Spinal cord (tissue), 10 donors: Measurements from ENCODE around the gene CMYA5. TPM values are rescaled to one million over a fixed set of nuclear protein-coding genes. Genes with fewer than 3 reads are reported as not detected.
"Not testable (repeated sequence)": the region's sequence is repeated elsewhere in the genome, so short reads cannot be mapped to it uniquely, and the experiment has no call there.

Source experiments
- DNase-seq, 6 donors: peaks; one replicate each; pipeline versions ENCODE4 v3.0.0 to v3.0.0-alpha.2; 2013 to 2015; ENCODE audit warnings: low spot score in 6 of 6, low read depth in 4 of 6
- H3K27ac ChIP-seq: one replicate; pipeline ENCODE4 v1.5.1; 2013; ENCODE audit warnings: low read depth, low read length, control low read depth
- H3K27me3 ChIP-seq: one replicate; pipeline ENCODE4 v1.6.1; 2013; ENCODE audit warnings: low read length; ENCODE audit not compliant: control insufficient read depth, insufficient read depth
- H3K36me3 ChIP-seq: one replicate; pipeline ENCODE4 v1.6.1; 2013; ENCODE audit warnings: low read length; ENCODE audit not compliant: control insufficient read depth, insufficient read depth
- H3K4me1 ChIP-seq: one replicate; pipeline ENCODE4 v1.6.1; 2013; ENCODE audit warnings: low read length; ENCODE audit not compliant: control insufficient read depth, insufficient read depth
- H3K4me3 ChIP-seq: one replicate; pipeline ENCODE4 v1.5.1; 2013; ENCODE audit warnings: low read depth, low read length, control low read depth
- H3K9me3 ChIP-seq: one replicate; pipeline ENCODE4 v1.6.1; 2013; ENCODE audit warnings: low read length; ENCODE audit not compliant: control insufficient read depth, insufficient read depth
- WGBS: methylation state at CpG from one replicate; pipeline ENCODE4 v1.1.5; 2013; ENCODE audit warnings: missing lambda C conversion rate; ENCODE audit not compliant: insufficient coverage; 5-methylcytosine and 5-hydroxymethylcytosine counted together
- polyA plus RNA-seq, 2 donors: library from polyadenylated mRNA; unstranded; fragments of 120-200 nt; gene quantifications; one replicate each; pipeline ENCODE4 v1.2.1, GENCODE V29; 2013; ENCODE audit not compliant: insufficient read length in 2 of 2
- total RNA-seq, 2 donors: library from RNA; depleted of rRNA in 1 of 2; stranded (reverse); fragments of 120-200 nt in 1 of 2; fragments of >200 nt in 1 of 2; gene quantifications; one replicate each; pipeline versions ENCODE4 v1.2.3 to v1.2.4, GENCODE V29; 2013 to 2014
- donor health status: healthy.

The CMYA5 gene
- total and polyA plus RNA-seq, 4 donors = 4.0 to 9.2 (median 4.6) TPM

DNA sequence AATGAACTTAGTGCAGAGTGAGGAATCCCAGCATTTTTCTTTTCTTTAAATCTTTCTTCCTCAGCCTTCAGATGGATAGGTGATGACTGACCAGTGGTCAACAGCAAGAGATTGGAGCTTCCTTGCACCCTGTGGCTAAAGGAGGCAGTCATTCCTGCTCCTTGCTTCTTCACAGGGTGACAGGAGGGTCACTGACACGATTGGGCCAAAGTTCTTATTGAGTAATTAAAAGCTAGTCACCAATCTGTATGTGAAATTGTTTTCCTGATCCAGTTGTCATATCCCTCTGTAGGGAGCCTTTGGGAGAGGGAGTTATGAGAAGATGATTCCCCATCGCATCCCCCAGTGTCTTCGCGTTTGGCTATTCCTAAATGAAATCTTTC lies 85.2 kb downstream of the CMYA5 start:
- no CpG with 5 or more reads among the region's 4 CpGs for WGBS
- Histone ChIP-seq H3K4me3 (no peak overlapping the region), H3K4me1 (no peaks in the 10 kb centered on the region), H3K27ac (no peak overlapping the region), H3K9me3 (no peaks in the 10 kb centered on the region), H3K36me3 (no peaks in the 10 kb centered on the region), H3K27me3 (no peaks in the 10 kb centered on the region)
- DNase-seq = no peak

DNA sequence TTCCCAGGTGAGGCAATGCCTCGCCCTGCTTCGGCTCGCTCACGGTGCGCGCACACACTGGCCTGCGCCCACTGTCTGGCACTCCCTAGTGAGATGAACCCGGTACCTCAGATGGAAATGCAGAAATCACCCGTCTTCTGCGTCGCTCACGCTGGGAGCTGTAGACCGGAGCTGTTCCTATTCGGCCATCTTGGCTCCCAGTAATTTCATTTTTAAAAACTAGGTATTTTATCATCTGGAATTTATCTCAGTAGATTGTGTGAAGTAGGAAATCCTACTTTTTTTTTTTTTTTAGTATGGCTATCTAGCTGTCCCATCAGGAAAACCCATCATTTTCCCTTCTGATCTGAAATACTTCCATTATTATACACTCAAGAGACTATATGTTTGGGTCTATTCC lies 95.1 kb downstream of the CMYA5 start:
- H3K36me3 ChIP-seq, H3K4me3 ChIP-seq, H3K27ac ChIP-seq, H3K4me1 ChIP-seq, H3K27me3 ChIP-seq, DNase-seq, H3K9me3 ChIP-seq: not testable (repeated sequence)
- WGBS = 60% methylated on average over 1 of the region's 14 CpGs

DNA sequence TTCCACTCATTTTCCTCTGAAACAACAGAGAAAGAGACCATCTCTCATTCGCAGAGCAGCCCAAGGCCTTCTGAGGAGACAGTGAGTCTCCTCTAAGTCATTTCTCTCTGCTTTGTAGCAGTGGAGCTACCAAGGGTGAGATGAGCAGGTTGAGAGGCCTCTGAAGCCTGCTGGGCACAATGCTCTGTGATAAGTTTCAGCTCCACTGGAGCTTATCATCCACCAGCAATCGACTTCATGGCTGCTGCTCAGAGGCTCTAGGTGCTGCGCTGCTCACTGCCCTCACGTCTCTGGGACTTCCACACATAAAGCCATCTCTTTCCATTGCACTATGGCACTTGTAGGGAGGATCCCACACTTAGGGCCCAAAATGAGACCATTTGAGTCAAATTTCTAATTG lies 96.3 kb downstream of the CMYA5 start:
- H3K36me3 ChIP-seq = no peaks in the 10 kb centered on the region
- no peak for DNase-seq

DNA sequence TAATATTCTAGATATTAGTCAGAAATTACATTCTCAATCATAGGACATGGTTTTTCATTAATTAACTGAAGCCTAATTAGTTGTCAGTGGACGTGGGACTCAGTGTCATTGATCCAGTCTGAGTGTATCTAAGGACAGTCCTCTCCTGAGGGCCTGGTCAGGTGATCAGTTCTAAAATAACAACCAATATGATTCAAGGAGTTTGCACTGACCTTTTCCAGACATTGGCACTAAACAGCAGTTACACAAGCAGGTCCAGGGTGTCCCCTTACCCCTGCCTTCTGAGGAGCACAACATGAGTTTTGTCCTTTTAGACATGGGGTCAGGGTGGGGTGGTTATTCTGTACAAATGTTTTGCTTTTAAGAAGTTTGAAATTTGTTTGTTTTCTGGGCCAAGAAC lies 97.8 kb downstream of the CMYA5 start:
- H3K27me3 ChIP-seq = no peaks in the 10 kb centered on the region
- H3K27ac ChIP-seq = no peak overlapping the region
- H3K36me3 ChIP-seq = no peaks in the 10 kb centered on the region
- WGBS = 60% methylated on average over 1 of the region's 1 CpG
- H3K4me3 ChIP-seq = no peak overlapping the region
- no peaks in the 10 kb centered on the region for H3K4me1 ChIP-seq
- no peak for DNase-seq
- no peaks in the 10 kb centered on the region for H3K9me3 ChIP-seq

More for the DNA sequence above, 96.3 kb downstream of the CMYA5 start:
- H3K9me3 ChIP-seq = no peaks in the 10 kb centered on the region
- no peak overlapping the region for H3K4me3 ChIP-seq
- no peak overlapping the region for H3K27ac ChIP-seq
- no peaks in the 10 kb centered on the region for H3K4me1 ChIP-seq
- WGBS = 83% methylated on average over 3 of the region's 4 CpGs
- no peaks in the 10 kb centered on the region for H3K27me3 ChIP-seq

DNA sequence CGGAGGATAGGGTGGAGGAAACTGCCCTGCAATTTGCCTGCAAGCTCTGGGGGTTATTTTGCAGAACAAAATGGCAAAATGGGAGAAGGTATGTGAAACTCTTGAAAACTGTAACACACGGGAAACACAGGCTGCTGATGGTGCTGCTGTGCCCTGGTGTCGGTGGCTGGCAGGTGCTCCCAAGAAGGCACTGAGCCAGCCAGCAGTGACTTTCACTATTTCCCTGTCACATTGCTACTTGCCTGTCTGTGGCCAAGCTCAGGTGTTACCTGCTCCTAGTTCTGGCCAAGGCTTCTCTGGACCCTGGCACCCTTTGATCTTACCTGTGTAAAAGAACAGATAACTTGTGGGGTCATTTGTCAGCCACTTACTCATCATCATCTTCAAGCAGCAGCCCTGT lies 102.2 kb downstream of the CMYA5 start:
- no peak overlapping the region for H3K27ac ChIP-seq
- no peaks in the 10 kb centered on the region for H3K9me3 ChIP-seq
- WGBS = 89% methylated on average over 3 of the region's 3 CpGs
- no peak overlapping the region for H3K4me3 ChIP-seq
- no peaks in the 10 kb centered on the region for H3K27me3 ChIP-seq
- H3K4me1 ChIP-seq = no peaks in the 10 kb centered on the region
- no peak for DNase-seq
- no peaks in the 10 kb centered on the region for H3K36me3 ChIP-seq

DNA sequence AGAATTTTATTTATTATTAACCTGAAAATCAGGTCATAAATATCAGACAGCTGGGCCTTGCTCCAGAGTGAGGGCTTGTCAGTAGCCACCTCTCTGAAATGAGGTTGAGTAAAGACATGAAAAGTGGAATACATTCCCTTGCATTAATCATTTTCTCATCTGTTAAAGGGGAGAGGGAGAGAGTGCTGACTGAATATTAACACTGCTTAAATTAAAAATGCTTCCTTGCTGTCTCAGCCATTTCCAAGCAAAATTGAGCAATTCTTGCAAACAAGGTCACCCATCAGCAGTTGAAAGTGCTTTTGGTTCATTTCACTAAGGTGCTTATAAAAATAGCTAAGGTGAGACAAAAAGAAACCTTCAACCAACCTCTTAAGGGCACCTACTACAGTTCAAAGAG lies 102.8 kb downstream of the CMYA5 start:
- H3K27ac ChIP-seq = no peak overlapping the region
- no peaks in the 10 kb centered on the region for H3K27me3 ChIP-seq
- peak in 1 of 6 donors; percentile 34 for DNase-seq
- H3K4me1 ChIP-seq = no peaks in the 10 kb centered on the region
- no peaks in the 10 kb centered on the region for H3K9me3 ChIP-seq
- no peaks in the 10 kb centered on the region for H3K36me3 ChIP-seq
- no peak overlapping the region for H3K4me3 ChIP-seq

DNA sequence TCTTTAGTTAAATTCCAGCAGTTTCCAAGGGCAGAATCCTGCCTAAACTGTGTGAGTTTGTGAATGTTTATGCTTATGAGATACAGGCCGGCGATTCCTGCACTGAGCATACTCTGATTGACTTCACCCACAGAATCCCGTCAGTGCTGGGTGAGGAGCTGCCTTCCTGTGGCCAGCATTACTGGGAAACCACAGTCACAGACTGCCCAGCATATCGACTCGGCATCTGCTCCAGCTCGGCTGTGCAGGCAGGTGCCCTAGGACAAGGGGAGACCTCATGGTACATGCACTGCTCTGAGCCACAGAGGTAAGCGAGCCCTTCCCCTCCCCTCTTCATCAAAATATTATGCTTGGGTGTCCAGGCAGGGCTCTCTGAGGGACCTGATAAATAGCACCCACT lies 103.7 kb downstream of the CMYA5 start:
- H3K36me3 ChIP-seq = no peaks in the 10 kb centered on the region
- no peak overlapping the region for H3K4me3 ChIP-seq
- H3K27ac ChIP-seq = no peak overlapping the region
- WGBS = 80% methylated on average over 5 of the region's 7 CpGs
- H3K27me3 ChIP-seq = no peaks in the 10 kb centered on the region
- no peaks in the 10 kb centered on the region for H3K9me3 ChIP-seq
- no peaks in the 10 kb centered on the region for H3K4me1 ChIP-seq
- no peak for DNase-seq

DNA sequence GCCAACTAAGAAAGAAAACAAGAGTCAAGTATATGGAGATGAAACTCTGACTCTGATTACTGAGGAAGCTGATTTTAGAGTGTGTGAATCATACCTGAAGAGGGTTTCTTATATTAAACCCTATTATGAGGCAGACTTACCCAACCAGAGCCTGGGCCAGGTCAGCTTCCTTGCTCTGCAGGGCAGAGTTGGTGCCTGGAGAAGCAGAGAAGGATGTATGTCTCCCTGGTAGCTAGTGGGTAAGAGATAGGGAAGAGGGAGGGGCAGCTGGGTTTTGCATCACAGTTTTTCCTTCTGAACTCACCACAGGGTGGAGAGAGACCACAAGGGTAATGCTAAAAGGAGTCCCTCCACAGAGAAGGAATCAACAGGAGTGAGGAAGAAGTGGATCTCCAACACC lies 104.1 kb downstream of the CMYA5 start:
- Histone ChIP-seq H3K36me3 (no peaks in the 10 kb centered on the region), H3K4me3 (no peak overlapping the region), H3K9me3 (no peaks in the 10 kb centered on the region), H3K4me1 (no peaks in the 10 kb centered on the region), H3K27me3 (no peaks in the 10 kb centered on the region), H3K27ac (no peak overlapping the region)
- DNase-seq = no peak

DNA sequence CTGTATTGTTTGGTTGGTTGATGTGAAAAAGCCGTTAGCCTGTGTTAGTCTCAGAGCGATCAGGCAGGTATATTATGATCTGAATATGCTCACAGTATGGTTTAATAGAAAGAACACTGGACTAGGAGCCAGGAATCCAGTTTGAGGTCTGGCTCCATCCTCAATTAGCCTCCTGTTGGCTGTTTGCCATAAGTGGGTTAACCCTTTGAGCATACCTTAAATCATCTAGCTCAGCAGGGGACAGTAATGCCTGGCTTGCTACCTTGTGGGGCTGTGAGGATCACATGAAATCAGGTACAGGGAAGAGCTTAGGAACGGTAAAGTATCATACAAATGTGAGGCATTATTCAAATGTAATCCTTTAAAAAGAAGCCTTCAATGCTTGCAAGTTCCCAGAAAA lies 104.7 kb downstream of the CMYA5 start:
- no peak overlapping the region for H3K4me3 ChIP-seq
- H3K27ac ChIP-seq = no peak overlapping the region
- H3K9me3 ChIP-seq = no peaks in the 10 kb centered on the region
- H3K36me3 ChIP-seq = no peaks in the 10 kb centered on the region
- no peak for DNase-seq
- H3K27me3 ChIP-seq = no peaks in the 10 kb centered on the region
- 100% methylated on average over 2 of the region's 3 CpGs for WGBS
- no peaks in the 10 kb centered on the region for H3K4me1 ChIP-seq

DNA sequence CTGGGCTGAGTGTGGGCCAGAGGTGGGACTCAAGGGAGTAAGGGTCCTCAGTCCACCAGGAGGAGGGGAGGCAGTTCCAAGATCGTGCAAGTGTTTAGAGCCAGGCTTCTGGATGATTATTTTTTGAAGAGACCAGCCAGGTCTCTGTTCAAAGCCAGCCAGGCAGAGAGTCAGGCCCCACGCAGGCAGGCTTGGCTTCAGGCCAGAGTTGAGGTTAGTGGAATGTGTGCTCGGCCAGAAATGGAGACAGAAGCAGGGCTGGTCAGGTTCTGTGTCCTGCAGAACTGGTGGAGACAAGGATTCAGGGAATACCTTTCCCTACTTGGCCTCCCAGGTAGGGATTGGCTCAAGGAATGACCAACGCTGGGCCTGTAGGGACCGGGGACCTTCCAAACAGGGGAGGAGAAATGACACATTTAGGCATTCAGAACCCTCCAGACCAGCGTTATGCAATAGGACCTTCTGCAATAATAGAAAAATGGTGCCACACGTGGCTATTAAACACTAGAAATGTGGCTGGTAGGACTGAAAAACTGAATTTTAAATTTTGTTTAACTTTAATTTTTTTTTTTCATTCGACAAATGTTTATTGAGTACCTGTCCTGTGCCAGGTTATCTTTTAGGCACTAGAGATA lies 106.2 kb downstream of the CMYA5 start:
- Histone ChIP-seq H3K9me3 (no peaks in the 10 kb centered on the region), H3K27me3 (no peaks in the 10 kb centered on the region), H3K27ac (no peak overlapping the region), H3K4me3 (no peak overlapping the region), H3K36me3 (no peaks in the 10 kb centered on the region), H3K4me1 (no peaks in the 10 kb centered on the region)
- 44% methylated on average over 4 of the region's 8 CpGs for WGBS
- peak in 1 of 6 donors; percentile 16 for DNase-seq
